A549 (cell line): ENCODE results near the gene DLX4. TPM values are rescaled to one million over a fixed set of nuclear protein-coding genes. Genes with fewer than 3 reads are reported as not detected.
A peak's percentile ranks its signal among the peaks of the same experiment; 100 is the strongest.

Source experiments
- ATAC-seq, 2 experiments: fragments of 200-7000 bp in 1 of 2; fragments of >200 bp in 1 of 2; cut with Nextera tagmentation in 1 of 2; cut with Tn5 transposase in 1 of 2; 3 replicates each; pipeline versions ENCODE4 v1.8.0 to v1.9.1; 2018 to 2020; ENCODE audit warnings: mild to moderate bottlenecking in 1 of 2, moderate library complexity in 1 of 2
- CTCF ChIA-PET: fragments of 300-600 bp; sonication (Branson Sonifier 250); formaldehyde crosslinking; extraction: SDS; loops from one replicate; lab custom pipeline; 2021; ENCODE audit warnings: antibody characterized with exemption, inconsistent platforms; lab: Yijun Ruan, JAX
- POLR2A ChIA-PET: fragments of 350-600 bp; formaldehyde crosslinking; extraction: SDS; loops from one replicate; lab custom pipeline; 2021; ENCODE audit warnings: antibody characterized with exemption, inconsistent platforms; lab: Yijun Ruan, JAX
- DNase-seq, 2 experiments: peaks; one replicate each; pipeline versions ENCODE4 v3.0.0 to v3.0.0-alpha.2; 2011 to 2016; ENCODE audit warnings: low read depth in 1 of 2, low spot score in 1 of 2
- FAIRE-seq: peaks from 2 replicates; lab custom pipeline; 2011; peaks lifted over from hg19 to GRCh38; lab: Jason Lieb, UNC
- H3K27ac ChIP-seq, 2 experiments: fragments of >200 bp; sonication (Bioruptor Twin); formaldehyde crosslinking; 3 replicates each; pipeline ENCODE4 v1.5.1; 2016 to 2017
- H3K4me1 ChIP-seq: fragments of >200 bp; sonication (Bioruptor Twin); formaldehyde crosslinking; 3 replicates; pipeline ENCODE4 v1.6.1; 2016
- H3K4me2 ChIP-seq: fragments of >200 bp; sonication (Bioruptor Twin); formaldehyde crosslinking; 3 replicates; pipeline ENCODE4 v1.6.1; 2016
- H3K4me3 ChIP-seq: fragments of >200 bp; sonication (Bioruptor Twin); formaldehyde crosslinking; 3 replicates; pipeline ENCODE4 v1.5.1; 2016
- H3K9me3 ChIP-seq: fragments of >200 bp; sonication (Bioruptor Twin); formaldehyde crosslinking; 3 replicates; pipeline ENCODE4 v1.6.1; 2016
- CBX8 ChIP-seq: fragments of 200-600 bp; sonication (generic); IDR thresholded peaks from 2 replicates; pipeline ENCODE4 v1.6.1; 2016
- CHD2 ChIP-seq: fragments of 150-350 bp; IDR thresholded peaks from 2 replicates; pipeline ENCODE4 v1.6.1; 2014; ENCODE audit warnings: low read length; ENCODE audit not compliant: partially characterized antibody
- CHD4 ChIP-seq: fragments of 200-600 bp; sonication (generic); IDR thresholded peaks from 2 replicates; pipeline ENCODE4 v1.6.1; 2016; ENCODE audit warnings: antibody characterized with exemption, mild to moderate bottlenecking, borderline replicate concordance
- E2F6 ChIP-seq: IDR thresholded peaks from 2 replicates; pipeline ENCODE4 v1.6.1; 2012; ENCODE audit warnings: low read depth, borderline replicate concordance
- ELK1 ChIP-seq: fragments of 150-350 bp; IDR thresholded peaks from 2 replicates; pipeline ENCODE4 v1.6.1; 2014; ENCODE audit warnings: low read depth, mild to moderate bottlenecking, low read length
- EP300 ChIP-seq, 2 experiments: fragments of >200 bp; sonication (Bioruptor Twin); formaldehyde crosslinking; IDR thresholded peaks; 2 replicates in 1 of 2; 3 replicates in 1 of 2; pipeline ENCODE4 v1.6.1; 2016 to 2017
- ESRRA ChIP-seq: fragments of 150-350 bp; IDR thresholded peaks from 2 replicates; pipeline ENCODE4 v1.6.1; 2014; ENCODE audit warnings: mild to moderate bottlenecking, low read length, borderline replicate concordance
- FOSB ChIP-seq: fragments of 250-450 bp; sonication (Bioruptor Pico); IDR thresholded peaks from 2 replicates; pipeline ENCODE4 v1.5.0; 2020; ENCODE audit warnings: mild to moderate bottlenecking, moderate library complexity
- FOXS1 ChIP-seq: fragments of 250-450 bp; sonication (Bioruptor Pico); IDR thresholded peaks from 2 replicates; pipeline ENCODE4 v1.5.0; 2020; ENCODE audit warnings: mild to moderate bottlenecking, moderate library complexity
- HOXA7 ChIP-seq: fragments of 250-450 bp; sonication (Bioruptor Pico); IDR thresholded peaks from 2 replicates; pipeline ENCODE4 v1.5.0; 2020; ENCODE audit warnings: mild to moderate bottlenecking, moderate library complexity
- HOXB5 ChIP-seq: fragments of 250-450 bp; sonication (Bioruptor Pico); IDR thresholded peaks from 2 replicates; pipeline ENCODE4 v1.5.0; 2020; ENCODE audit warnings: mild to moderate bottlenecking, moderate library complexity
- KDM5A ChIP-seq: fragments of 200-600 bp; sonication (generic); IDR thresholded peaks from 2 replicates; pipeline ENCODE4 v1.6.1; 2016; ENCODE audit warnings: antibody characterized with exemption, mild to moderate bottlenecking
- MAX ChIP-seq: IDR thresholded peaks from 2 replicates; pipeline ENCODE4 v1.6.1; 2012
- RNF2 ChIP-seq: fragments of 200-600 bp; sonication (generic); IDR thresholded peaks from 2 replicates; pipeline ENCODE4 v1.6.1; 2016; ENCODE audit warnings: low read depth, mild to moderate bottlenecking, antibody characterized with exemption, moderate library complexity, borderline replicate concordance
- TFCP2L1 ChIP-seq: fragments of 250-450 bp; sonication (Bioruptor Pico); IDR thresholded peaks from 2 replicates; pipeline ENCODE4 v1.5.0; 2021; ENCODE audit warnings: mild to moderate bottlenecking
- ZFP36 ChIP-seq: fragments of 450-650 bp; IDR thresholded peaks from 2 replicates; pipeline ENCODE4 v1.6.1; 2014; ENCODE audit warnings: borderline replicate concordance; ENCODE audit not compliant: partially characterized antibody
- ZSCAN20 ChIP-seq: fragments of 250-450 bp; sonication (Bioruptor Pico); IDR thresholded peaks from 2 replicates; pipeline ENCODE4 v1.8.0; 2022; ENCODE audit warnings: mild to moderate bottlenecking, moderate library complexity
- WGBS: methylation state at CpG from one replicate; pipeline ENCODE4 v1.1.6; 2017; ENCODE audit errors: missing lambda C conversion rate; 5-methylcytosine and 5-hydroxymethylcytosine counted together
- polyA plus RNA-seq, 4 experiments: library from polyadenylated mRNA; depleted of rRNA in 3 of 4; stranded (reverse); fragments of >200 nt; fragmentation: RNase III in 1 of 4; extraction: RNeasy Plus Mini Kit Qiagen cat#74134 plus additional on column Dnase treatment in 1 of 4; gene quantifications; 2 replicates in 3 of 4; 3 replicates in 1 of 4; pipeline ENCODE4 v1.2.3, GENCODE V29; 2011 to 2017

The DLX4 gene
- polyA plus RNA-seq, 2 of the 4 experiments (the other 2 are of a cell fraction) = 2.9 to 4.1 TPM

GRCh38 chr17:49984776-49985175 is 15.8 kb downstream of the DLX4 start:
- no peak overlapping the region for H3K27ac ChIP-seq
- H3K4me3 ChIP-seq = no peak overlapping the region
- WGBS = 49% methylated on average over 2 of the region's 2 CpGs
- peaks cover 12% of the 10 kb centered on the region for H3K4me1 ChIP-seq
- H3K9me3 ChIP-seq = no peaks in the 10 kb centered on the region
- ATAC-seq (no peak), FAIRE-seq (no peak), DNase-seq (no peak)
- peak; percentile 91 for TF ChIP-seq ZFP36
- no peak for TF ChIP-seq FOSB (CRISPR knock-in tag)
- H3K4me2 ChIP-seq = no peak overlapping the region
- ChIA-PET CTCF (interaction anchor here (0.7 to 82.2 kb wide), 7 partner anchors 11 to 417 kb away, joined by 3 to 2613 read pairs (median 6); partner anchors contain the start of genes DLX3 and TAC4), POLR2A (no interaction called here)

GRCh38 chr17:49985310-49985990 is 16.5 kb downstream of the DLX4 start:
- FAIRE-seq (no peak), DNase-seq (no peak), ATAC-seq (no peak)
- no peaks in the 10 kb centered on the region for H3K9me3 ChIP-seq
- TF ChIP-seq CHD4 (no peak), CHD2 (no peak), ZFP36 (no peak), MAX (no peak), TFCP2L1 (CRISPR knock-in tag) (no peak), ZSCAN20 (CRISPR knock-in tag) (no peak), KDM5A (no peak), HOXB5 (CRISPR knock-in tag) (no peak), E2F6 (no peak), HOXA7 (CRISPR knock-in tag) (no peak), ELK1 (no peak), FOXS1 (CRISPR knock-in tag) (no peak)
- TF ChIP-seq, all 56 proteins: peak for 0
- Histone ChIP-seq H3K4me3 (no peak overlapping the region), H3K4me1 (peaks cover 12% of the 10 kb centered on the region), H3K4me2 (no peak overlapping the region), H3K27ac (no peak overlapping the region)
- POLR2A ChIA-PET = no interaction called here
- 50% methylated on average over 3 of the region's 3 CpGs for WGBS
- CTCF ChIA-PET = interaction anchor here (1.0 to 82.2 kb wide), 6 partner anchors 9 to 429 kb away, joined by 3 to 2613 read pairs (median 196); partner anchors contain the start of genes DLX3 and TAC4

- H3K4me2 ChIP-seq = no peak overlapping the region
- FAIRE-seq (no peak), DNase-seq (no peak)
- 39% methylated on average over 6 of the region's 6 CpGs for WGBS
- no peak overlapping the region for H3K4me3 ChIP-seq
- H3K27ac ChIP-seq = no peak overlapping the region
- peak; percentile 52; the same call in 1 of the 2 replicates for TF ChIP-seq ESRRA
- TF ChIP-seq RNF2 = no peak
- no peak for TF ChIP-seq CBX8
- TF ChIP-seq EP300 (IDR thresholded peaks at IDR 0.05) = no peak
- TF ChIP-seq, all 56 proteins: peak for 1
- H3K9me3 ChIP-seq = no peaks in the 10 kb centered on the region
- peaks cover 12% of the 10 kb centered on the region for H3K4me1 ChIP-seq
- ChIA-PET CTCF (interaction anchor here (1.0 to 82.2 kb wide), 6 partner anchors 9 to 430 kb away, joined by 3 to 2613 read pairs (median 196); partner anchors contain the start of genes DLX3 and TAC4), POLR2A (interaction anchor here (0.6 kb wide), 1 partner anchor 75 kb away, joined by 5 read pairs; no protein-coding TSS in a partner anchor)
- no peak for ATAC-seq
These were observed 17.7 kb downstream of the DLX4 start for GRCh38 chr17:49986396-49987289.
